ENCODE measurements around the gene ABCB8.

ABCB8 gene

GRCh38 chr7:151057989-151058780 is 29.9 kb downstream of the ABCB8 start (continued):
- TF ChIP-seq ZNF623 (tag by site-specific recombination; IDR thresholded peaks at IDR 0.05) (0 out of 2 replicates have a peak, but pooled peaks have one; percentile 12), ZNF311 (tag by site-specific recombination; IDR thresholded peaks at IDR 0.05; ENCODE audit: borderline replicate concordance) (no peak), ZNF510 (tag by site-specific recombination; IDR thresholded peaks at IDR 0.05; ENCODE audit: insufficient replicate concordance) (no peak), ZNF19 (tag by site-specific recombination; IDR thresholded peaks at IDR 0.05; ENCODE audit: low read depth) (no peak), ZNF404 (tag by site-specific recombination; IDR thresholded peaks at IDR 0.05) (no peak), ZNF37A (tag by site-specific recombination; IDR thresholded peaks at IDR 0.05) (no peak), MEIS1 (CRISPR knock-in tag; IDR thresholded peaks at IDR 0.05; ENCODE audit: borderline replicate concordance) (no peak), ZNF704 (tag by site-specific recombination; IDR thresholded peaks at IDR 0.05) (no peak), ZNF473 (tag by site-specific recombination; IDR thresholded peaks at IDR 0.05) (no peak), ZNF596 (tag by site-specific recombination; IDR thresholded peaks at IDR 0.05) (no peak), SALL2 (tag by site-specific recombination; IDR thresholded peaks at IDR 0.05; ENCODE audit: borderline replicate concordance) (no peak), ZNF600 (tag by site-specific recombination; IDR thresholded peaks at IDR 0.05) (peak; percentile 81), ZSCAN30 (tag by site-specific recombination; IDR thresholded peaks at IDR 0.05) (no peak), ZNF843 (tag by site-specific recombination; IDR thresholded peaks at IDR 0.05) (peak; percentile 54; the same call in 1 of the 2 replicates), ZNF76 (tag by site-specific recombination; IDR thresholded peaks at IDR 0.05; ENCODE audit: borderline replicate concordance, low read depth) (peak; percentile 99), SP2 (tag by site-specific recombination; IDR thresholded peaks at IDR 0.05) (peak; percentile 83), ZNF302 (tag by site-specific recombination; IDR thresholded peaks at IDR 0.05; ENCODE audit: low read depth) (no peak), ZNF521 (tag by site-specific recombination; IDR thresholded peaks at IDR 0.05) (no peak), ZFP69B (tag by site-specific recombination; IDR thresholded peaks at IDR 0.05) (peak; percentile 13; the same call in 1 of the 2 replicates), ZNF664 (tag by site-specific recombination; IDR thresholded peaks at IDR 0.05) (no peak), ZNF555 (tag by site-specific recombination; conservative IDR thresholded peaks at IDR 0.05) (no peak), ZNF169 (tag by site-specific recombination; IDR thresholded peaks at IDR 0.05) (no peak), ZNF121 (tag by site-specific recombination; IDR thresholded peaks at IDR 0.05) (no peak), ZNF341 (tag by site-specific recombination; IDR thresholded peaks at IDR 0.05; ENCODE audit: low read depth) (peak; percentile 99), ZBTB26 (tag by site-specific recombination; optimal IDR thresholded peaks at IDR 0.05) (peak; percentile 75), ZNF707 (tag by site-specific recombination; IDR thresholded peaks at IDR 0.05) (no peak), ZNF174 (tag by site-specific recombination; IDR thresholded peaks at IDR 0.05) (no peak), ZSCAN23 (tag by site-specific recombination; IDR thresholded peaks at IDR 0.05) (no peak), KLF10 (tag by site-specific recombination; IDR thresholded peaks at IDR 0.05) (no peak; the same call in 1 of the 2 replicates), SCRT1 (tag by site-specific recombination; IDR thresholded peaks at IDR 0.05; ENCODE audit: borderline replicate concordance) (no peak), KLF8 (tag by site-specific recombination; IDR thresholded peaks at IDR 0.05) (peak; percentile 70; the same call in 1 of the 2 replicates), ZNF148 (tag by site-specific recombination; IDR thresholded peaks at IDR 0.05; ENCODE audit: borderline replicate concordance) (no peak)
- TF ChIP-seq, protein P1, sequence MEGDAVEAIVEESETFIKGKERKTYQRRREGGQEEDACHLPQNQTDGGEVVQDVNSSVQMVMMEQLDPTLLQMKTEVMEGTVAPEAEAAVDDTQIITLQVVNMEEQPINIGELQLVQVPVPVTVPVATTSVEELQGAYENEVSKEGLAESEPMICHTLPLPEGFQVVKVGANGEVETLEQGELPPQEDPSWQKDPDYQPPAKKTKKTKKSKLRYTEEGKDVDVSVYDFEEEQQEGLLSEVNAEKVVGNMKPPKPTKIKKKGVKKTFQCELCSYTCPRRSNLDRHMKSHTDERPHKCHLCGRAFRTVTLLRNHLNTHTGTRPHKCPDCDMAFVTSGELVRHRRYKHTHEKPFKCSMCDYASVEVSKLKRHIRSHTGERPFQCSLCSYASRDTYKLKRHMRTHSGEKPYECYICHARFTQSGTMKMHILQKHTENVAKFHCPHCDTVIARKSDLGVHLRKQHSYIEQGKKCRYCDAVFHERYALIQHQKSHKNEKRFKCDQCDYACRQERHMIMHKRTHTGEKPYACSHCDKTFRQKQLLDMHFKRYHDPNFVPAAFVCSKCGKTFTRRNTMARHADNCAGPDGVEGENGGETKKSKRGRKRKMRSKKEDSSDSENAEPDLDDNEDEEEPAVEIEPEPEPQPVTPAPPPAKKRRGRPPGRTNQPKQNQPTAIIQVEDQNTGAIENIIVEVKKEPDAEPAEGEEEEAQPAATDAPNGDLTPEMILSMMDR (tag by site-specific recombination; IDR thresholded peaks at IDR 0.05): no peak
- TF ChIP-seq, protein P2, sequence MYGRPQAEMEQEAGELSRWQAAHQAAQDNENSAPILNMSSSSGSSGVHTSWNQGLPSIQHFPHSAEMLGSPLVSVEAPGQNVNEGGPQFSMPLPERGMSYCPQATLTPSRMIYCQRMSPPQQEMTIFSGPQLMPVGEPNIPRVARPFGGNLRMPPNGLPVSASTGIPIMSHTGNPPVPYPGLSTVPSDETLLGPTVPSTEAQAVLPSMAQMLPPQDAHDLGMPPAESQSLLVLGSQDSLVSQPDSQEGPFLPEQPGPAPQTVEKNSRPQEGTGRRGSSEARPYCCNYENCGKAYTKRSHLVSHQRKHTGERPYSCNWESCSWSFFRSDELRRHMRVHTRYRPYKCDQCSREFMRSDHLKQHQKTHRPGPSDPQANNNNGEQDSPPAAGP (tag by site-specific recombination; IDR thresholded peaks at IDR 0.05): peak; percentile 31; the same call in 1 of the 2 replicates

Measured in HEK293 (cell line).